ENCODE measurements around the gene TBC1D22A. TPM values are rescaled to one million over a fixed set of nuclear protein-coding genes. Genes with fewer than 3 reads are reported as not detected.

The TBC1D22A gene
- total and polyA plus RNA-seq, 4 donors, result 4.1 to 12.4 (median 8.4) TPM

GRCh38 chr22:47111626-47112581 lies 349.5 kb downstream of the TBC1D22A start:
- H3K9ac ChIP-seq (ENCODE audit: low read depth in 1 of 2, low read length in 2 of 2), result no peak overlapping the region
- no peaks in the 10 kb centered on the region for H3K27me3 ChIP-seq (ENCODE audit: control insufficient read depth in 4 of 4, insufficient read depth in 4 of 4, low read length in 3 of 4)
- H3K4me3 ChIP-seq (ENCODE audit: low read depth in 1 of 3, low read length in 3 of 3), result no peak overlapping the region
- WGBS, result 90% methylated on average over 29 of the region's 29 CpGs
- H3K36me3 ChIP-seq (ENCODE audit: control insufficient read depth in 4 of 4, insufficient read depth in 3 of 4, low read depth in 1 of 4, low read length in 3 of 4), result peaks cover 0 to 3% (median 0%) of the 10 kb centered on the region in 4 donors
- no peak for TF ChIP-seq EGR1 (IDR thresholded peaks at IDR 0.05; ENCODE audit: low read depth in 2 of 2)
- TF ChIP-seq NR2F2 (IDR thresholded peaks at IDR 0.05), result peak; percentile 7
- no peaks in the 10 kb centered on the region for H3K9me3 ChIP-seq (ENCODE audit: control insufficient read depth in 4 of 4, low read length in 3 of 4)
- no peak overlapping the region for H3K27ac ChIP-seq (ENCODE audit: low read depth in 1 of 2, low read length in 2 of 2)
- DNase-seq (ENCODE audit: low spot score), result no peak
- peaks cover 0 to 7% (median 4%) of the 10 kb centered on the region in 4 donors for H3K4me1 ChIP-seq (ENCODE audit: control insufficient read depth in 4 of 4, insufficient read depth in 4 of 4, low read length in 3 of 4)

- Histone ChIP-seq H3K9me3 (ENCODE audit: control insufficient read depth in 4 of 4, low read length in 3 of 4) (no peaks in the 10 kb centered on the region), H3K27ac (ENCODE audit: low read depth in 1 of 2, low read length in 2 of 2) (no peak overlapping the region), H3K4me3 (ENCODE audit: low read depth in 1 of 3, low read length in 3 of 3) (no peak overlapping the region), H3K9ac (ENCODE audit: low read depth in 1 of 2, low read length in 2 of 2) (no peak overlapping the region), H3K27me3 (ENCODE audit: control insufficient read depth in 4 of 4, insufficient read depth in 4 of 4, low read length in 3 of 4) (no peaks in the 10 kb centered on the region), H3K4me1 (ENCODE audit: control insufficient read depth in 4 of 4, insufficient read depth in 4 of 4, low read length in 3 of 4) (peaks cover 0 to 7% (median 4%) of the 10 kb centered on the region in 4 donors), H3K36me3 (ENCODE audit: control insufficient read depth in 4 of 4, insufficient read depth in 3 of 4, low read depth in 1 of 4, low read length in 3 of 4) (peaks cover 0 to 3% (median 0%) of the 10 kb centered on the region in 4 donors)
- no peak for TF ChIP-seq JUND (IDR thresholded peaks at IDR 0.05)
- TF ChIP-seq RXRA (IDR thresholded peaks at IDR 0.05), result no peak
- TF ChIP-seq RAD21 (IDR thresholded peaks at IDR 0.05), result no peak
- TF ChIP-seq SP1 (IDR thresholded peaks at IDR 0.05), result no peak
- TF ChIP-seq ATF3 (IDR thresholded peaks at IDR 0.05), result no peak
- no peak for TF ChIP-seq ZBTB33 (IDR thresholded peaks at IDR 0.05)
- no peak for TF ChIP-seq NR2F2 (IDR thresholded peaks at IDR 0.05)
- TF ChIP-seq HNF4A (conservative IDR thresholded peaks at IDR 0.05), result no peak
- no peak for TF ChIP-seq REST (IDR thresholded peaks at IDR 0.05)
- TF ChIP-seq MAX (IDR thresholded peaks at IDR 0.05), result no peak
- TF ChIP-seq HNF4G (IDR thresholded peaks at IDR 0.05), result no peak
- TF ChIP-seq YY1 (IDR thresholded peaks at IDR 0.05), result no peak
- TF ChIP-seq CTCF (IDR thresholded peaks at IDR 0.05; ENCODE audit: low read depth, low read length, missing input control), result no peak
- TF ChIP-seq FOXA1 (IDR thresholded peaks at IDR 0.05), result no peak
- no peak for DNase-seq (ENCODE audit: low spot score)
- WGBS, result 94% methylated on average over 13 of the region's 13 CpGs
Measured at GRCh38 chr22:47112582-47112965, 350.1 kb downstream of the TBC1D22A start.
